ENCODE data around the gene STK4. TPM values are rescaled to one million over a fixed set of nuclear protein-coding genes. Genes with fewer than 3 reads are reported as not detected.

STK4 gene
- total RNA-seq, 1 experiment from 2014 or later: 41.2 TPM

- H3K27me3 Mint-ChIP-seq (ENCODE audit: low read depth): peaks cover 4% of the 10 kb centered on the region; the same call in 1 of the 2 replicates
- no peak overlapping the region for H3K4me3 Mint-ChIP-seq
- ATAC-seq (no peak), DNase-seq (ENCODE audit: low spot score) (no peak)
- H3K27ac Mint-ChIP-seq: no peak overlapping the region
- no peaks in the 10 kb centered on the region for H3K36me3 Mint-ChIP-seq
- CTCF ChIA-PET: interaction anchor here (1.1 to 7.9 kb wide), 8 partner anchors 9 to 179 kb away, joined by 3 to 165 read pairs (median 6); partner anchors contain the start of gene KCNS1
- peaks cover 8% of the 10 kb centered on the region; the same call in 1 of the 2 replicates for H3K4me1 Mint-ChIP-seq
- POLR2A ChIA-PET: no interaction called here
- H3K9me3 Mint-ChIP-seq: no peaks in the 10 kb centered on the region
- TF ChIP-seq, protein P1, sequence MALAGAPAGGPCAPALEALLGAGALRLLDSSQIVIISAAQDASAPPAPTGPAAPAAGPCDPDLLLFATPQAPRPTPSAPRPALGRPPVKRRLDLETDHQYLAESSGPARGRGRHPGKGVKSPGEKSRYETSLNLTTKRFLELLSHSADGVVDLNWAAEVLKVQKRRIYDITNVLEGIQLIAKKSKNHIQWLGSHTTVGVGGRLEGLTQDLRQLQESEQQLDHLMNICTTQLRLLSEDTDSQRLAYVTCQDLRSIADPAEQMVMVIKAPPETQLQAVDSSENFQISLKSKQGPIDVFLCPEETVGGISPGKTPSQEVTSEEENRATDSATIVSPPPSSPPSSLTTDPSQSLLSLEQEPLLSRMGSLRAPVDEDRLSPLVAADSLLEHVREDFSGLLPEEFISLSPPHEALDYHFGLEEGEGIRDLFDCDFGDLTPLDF (CRISPR knock-in tag; IDR thresholded peaks at IDR 0.05): no peak
- no peak for TF ChIP-seq PRRX2 (CRISPR knock-in tag; IDR thresholded peaks at IDR 0.05)
Measured at GRCh38 chr20:45113865-45114264, 147.6 kb downstream of the STK4 start.

DNA sequence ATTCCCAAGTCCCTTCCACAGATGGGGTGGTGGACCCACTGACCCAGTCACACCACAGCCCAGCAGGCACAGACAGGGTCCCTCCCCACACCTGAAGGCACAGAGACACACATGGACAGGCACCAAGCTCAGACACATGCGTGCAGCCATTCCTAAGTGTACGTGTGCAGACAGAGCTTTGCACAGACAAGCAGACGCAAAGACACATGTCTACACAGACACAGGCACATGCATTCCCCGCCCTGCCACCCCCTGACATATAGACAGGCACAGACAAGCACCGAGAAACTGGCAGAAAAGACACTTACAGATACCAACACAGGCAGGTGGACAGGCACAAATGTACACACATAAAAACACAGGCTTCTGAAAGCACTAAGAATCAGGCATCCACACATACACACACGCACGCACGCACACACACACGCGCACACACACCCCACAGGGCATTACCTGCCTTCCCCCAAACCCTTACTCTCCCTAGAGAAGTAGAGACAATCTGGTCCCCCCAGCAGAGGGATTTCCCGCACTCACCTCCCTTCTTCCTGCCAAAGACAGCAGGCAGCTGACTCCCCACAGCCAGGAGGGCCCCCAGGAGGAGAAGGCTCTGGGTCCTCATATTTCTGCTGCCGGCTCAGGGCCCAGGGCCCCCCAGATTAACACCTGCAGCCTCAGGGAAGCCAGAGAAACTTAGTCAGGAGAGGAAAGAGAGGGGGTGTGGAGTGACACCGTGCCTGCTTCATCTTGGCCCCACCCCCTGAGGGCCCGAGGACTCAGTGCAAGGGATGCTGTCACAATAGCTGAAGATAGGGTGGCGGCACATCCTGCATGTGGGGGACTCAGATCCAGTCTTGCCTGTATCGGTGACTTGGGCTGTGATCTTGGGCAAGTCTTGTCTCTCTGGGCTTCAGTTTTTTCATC is 148.4 kb downstream of the STK4 start, which contains the start of gene WFDC5:
Gene WFDC5, minus strand, starts transcription at position 710 of the 921 bp plus-strand sequence. Its CDS starts 91 bp downstream, at position 619.
- no peak for TF ChIP-seq TEAD1 (CRISPR knock-in tag; IDR thresholded peaks at IDR 0.05)
- TF ChIP-seq ZNF671 (CRISPR knock-in tag; IDR thresholded peaks at IDR 0.05): no peak
- H3K27me3 Mint-ChIP-seq (ENCODE audit: low read depth): peaks cover 4% of the 10 kb centered on the region; the same call in 1 of the 2 replicates
- no peaks in the 10 kb centered on the region for H3K9me3 Mint-ChIP-seq
- CTCF ChIA-PET: interaction anchor here (1.1 to 7.9 kb wide), 10 partner anchors 10 to 208 kb away, joined by 3 to 165 read pairs (median 6); partner anchors contain the start of gene KCNS1
- POLR2A ChIA-PET: no interaction called here
- DNase-seq (ENCODE audit: low spot score) (no peak), ATAC-seq (peak; percentile 55)
- no peak within 1 kb of the TSS; the same call in 1 of the 2 replicates for H3K4me3 Mint-ChIP-seq
- H3K27ac Mint-ChIP-seq: no peak within 1 kb of the TSS
- no peaks in the 10 kb centered on the region for H3K36me3 Mint-ChIP-seq
- H3K4me1 Mint-ChIP-seq: peaks cover 8% of the 10 kb centered on the region; the same call in 1 of the 2 replicates

DNA sequence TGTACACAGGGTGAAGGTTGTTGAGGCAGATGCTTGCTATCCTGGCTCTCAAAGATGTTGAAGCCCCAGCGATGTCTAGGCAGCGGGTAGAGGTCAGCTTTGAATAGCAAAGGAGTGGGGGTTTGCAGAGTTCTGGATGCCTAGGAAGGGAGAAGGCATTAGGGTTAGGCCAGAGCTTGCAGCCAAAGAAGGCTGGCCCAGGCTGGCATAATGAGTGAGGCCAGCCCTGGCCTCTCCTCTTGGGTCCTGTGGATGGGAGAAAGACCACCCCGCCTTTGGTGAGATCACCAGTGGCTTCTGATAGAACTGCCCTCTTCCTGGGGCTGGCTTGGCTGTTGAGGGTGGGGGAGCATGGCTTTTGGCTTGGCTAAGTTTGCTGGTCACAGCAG is 149.1 kb downstream of the STK4 start:
- H3K27ac Mint-ChIP-seq: no peak overlapping the region
- H3K4me3 Mint-ChIP-seq: no peak overlapping the region
- H3K4me1 Mint-ChIP-seq: peaks cover 8% of the 10 kb centered on the region; the same call in 1 of the 2 replicates
- ChIA-PET CTCF (interaction anchor here (0.6 to 7.9 kb wide), 10 partner anchors 18 to 230 kb away, joined by 3 to 165 read pairs (median 6); partner anchors contain the start of gene KCNS1), POLR2A (no interaction called here)
- H3K36me3 Mint-ChIP-seq: no peaks in the 10 kb centered on the region
- peaks cover 6% of the 10 kb centered on the region; the same call in 1 of the 2 replicates for H3K27me3 Mint-ChIP-seq (ENCODE audit: low read depth)
- ATAC-seq (no peak), DNase-seq (ENCODE audit: low spot score) (no peak)
- H3K9me3 Mint-ChIP-seq: no peaks in the 10 kb centered on the region
- no peak for TF ChIP-seq ETV6 (CRISPR knock-in tag; IDR thresholded peaks at IDR 0.05)
- no peak for TF ChIP-seq AR (CRISPR knock-in tag; IDR thresholded peaks at IDR 0.05)
- no peak for TF ChIP-seq ZSCAN18 (CRISPR knock-in tag; IDR thresholded peaks at IDR 0.05)
- no peak for TF ChIP-seq IRF2 (CRISPR knock-in tag; IDR thresholded peaks at IDR 0.05; ENCODE audit: borderline replicate concordance, low read depth)
- no peak for TF ChIP-seq NR2C2 (CRISPR knock-in tag; IDR thresholded peaks at IDR 0.05)
- TF ChIP-seq NR3C1 (CRISPR knock-in tag; conservative IDR thresholded peaks at IDR 0.05; ENCODE audit: low read depth): no peak
- TF ChIP-seq HMGA2 (CRISPR knock-in tag; IDR thresholded peaks at IDR 0.05): no peak
- no peak for TF ChIP-seq RORB (CRISPR knock-in tag; IDR thresholded peaks at IDR 0.05)
- no peak for TF ChIP-seq ZNF232 (CRISPR knock-in tag; IDR thresholded peaks at IDR 0.05)
- no peak for TF ChIP-seq CBFB (CRISPR knock-in tag; IDR thresholded peaks at IDR 0.05; ENCODE audit: low read depth)
- TF ChIP-seq TEAD4 (CRISPR knock-in tag; IDR thresholded peaks at IDR 0.05): no peak
- no peak for TF ChIP-seq MLX (CRISPR knock-in tag; IDR thresholded peaks at IDR 0.05)
- no peak for TF ChIP-seq ZNF532 (CRISPR knock-in tag; IDR thresholded peaks at IDR 0.05; ENCODE audit: borderline replicate concordance)
- no peak for TF ChIP-seq HMGXB4 (CRISPR knock-in tag; IDR thresholded peaks at IDR 0.05)
